ENCODE data around the gene LRRC74B.

- TF ChIP-seq POLR2A (IDR thresholded peaks at IDR 0.05; ENCODE audit: low read length) (no peak), PHF8 (IDR thresholded peaks at IDR 0.05; ENCODE audit: borderline replicate concordance, low read depth) (no peak), CTCF (IDR thresholded peaks at IDR 0.05) (no peak)
Measured at GRCh38 chr22:21080435-21081137, 34.8 kb downstream of the LRRC74B start.
